ENCODE measurements around the gene SQSTM1. TPM values are rescaled to one million over a fixed set of nuclear protein-coding genes. Genes with fewer than 3 reads are reported as not detected.

Gene SQSTM1
- total and polyA plus RNA-seq, 4 donors: 127 to 330 (median 256) TPM

DNA sequence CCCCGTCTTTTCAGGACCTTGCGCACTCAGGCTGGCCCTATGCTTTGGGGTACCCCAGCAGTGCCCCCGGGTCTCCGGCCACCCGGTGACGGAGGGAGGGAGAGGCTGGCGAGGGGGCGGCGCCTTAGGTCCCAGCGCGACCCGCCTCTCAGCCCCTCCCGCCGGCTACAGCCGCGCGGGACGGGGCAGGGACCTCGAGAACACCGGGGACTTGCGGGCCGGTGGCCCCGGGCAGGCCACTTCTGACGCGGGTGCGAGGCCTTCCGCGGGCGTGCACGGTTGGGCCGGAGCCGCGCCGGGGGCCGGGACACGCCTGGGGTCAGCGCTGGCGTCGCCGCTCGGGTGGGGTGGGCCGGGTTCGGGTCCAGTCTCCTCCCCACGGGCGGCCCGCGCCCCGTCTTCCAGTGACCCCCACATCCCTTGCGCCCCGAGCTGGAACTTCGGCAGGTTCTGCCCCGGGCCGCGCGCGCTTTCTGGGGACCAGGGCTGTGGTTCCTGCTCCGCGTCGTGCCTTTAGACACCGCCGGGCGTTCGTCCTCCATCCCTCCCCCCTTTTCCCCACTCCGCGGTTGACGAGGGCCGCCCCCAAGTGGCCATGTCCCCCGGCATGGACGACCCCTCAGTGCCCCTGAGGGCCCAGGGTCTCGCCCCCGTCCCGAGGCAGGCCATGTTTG, 3.8 kb upstream of the SQSTM1 start:
- TF ChIP-seq HNF4A (conservative IDR thresholded peaks at IDR 0.05) (no peak), YY1 (IDR thresholded peaks at IDR 0.05) (no peak), EGR1 (IDR thresholded peaks at IDR 0.05; ENCODE audit: low read depth in 2 of 2) (no peak)
- Histone ChIP-seq H3K9ac (ENCODE audit: low read depth in 1 of 2, low read length in 2 of 2) (peak overlapping the region in 1 of 2 donors; percentile 14), H3K4me3 (ENCODE audit: low read depth in 1 of 3, low read length in 3 of 3) (peak overlapping the region in 1 of 3 donors; percentile 51), H3K27me3 (ENCODE audit: control insufficient read depth in 4 of 4, insufficient read depth in 4 of 4, low read length in 3 of 4) (no peaks in the 10 kb centered on the region), H3K9me3 (ENCODE audit: control insufficient read depth in 4 of 4, low read length in 3 of 4) (no peaks in the 10 kb centered on the region), H3K4me1 (ENCODE audit: control insufficient read depth in 4 of 4, insufficient read depth in 4 of 4, low read length in 3 of 4) (peaks cover 22 to 55% (median 34%) of the 10 kb centered on the region in 4 donors), H3K36me3 (ENCODE audit: control insufficient read depth in 4 of 4, insufficient read depth in 3 of 4, low read depth in 1 of 4, low read length in 3 of 4) (no peaks in the 10 kb centered on the region), H3K27ac (ENCODE audit: low read depth in 1 of 2, low read length in 2 of 2) (peak overlapping the region in 1 of 2 donors; percentile 23)
- WGBS: 2% methylated on average over 72 of the region's 72 CpGs
- DNase-seq (ENCODE audit: low spot score): no peak

DNA sequence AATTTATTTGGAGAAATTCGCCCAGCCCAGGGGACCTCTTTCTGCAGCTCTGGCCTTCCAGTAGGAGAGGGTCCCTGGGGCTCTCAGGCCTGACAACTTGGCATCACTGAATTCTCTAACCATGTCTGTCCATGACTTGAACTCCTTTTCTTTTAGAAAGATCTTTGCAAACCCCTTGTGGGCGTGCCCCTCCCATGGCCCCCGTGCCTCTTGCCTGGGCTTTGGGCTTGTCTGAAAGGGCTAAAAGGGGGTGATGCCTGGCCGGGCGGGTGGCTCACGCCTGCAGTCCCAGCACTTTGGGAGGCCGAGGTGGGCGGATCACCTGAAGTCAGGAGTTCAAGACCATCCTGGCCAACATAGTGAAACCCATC, 3.2 kb upstream of the SQSTM1 start:
- DNase-seq (ENCODE audit: low spot score): no peak
- Histone ChIP-seq H3K9ac (ENCODE audit: low read depth in 1 of 2, low read length in 2 of 2) (no peak overlapping the region), H3K4me3 (ENCODE audit: low read depth in 1 of 3, low read length in 3 of 3) (peak overlapping the region in 1 of 3 donors; percentile 51)

More for the DNA sequence above, 3.2 kb upstream of the SQSTM1 start:
- H3K27me3 ChIP-seq (ENCODE audit: control insufficient read depth in 4 of 4, insufficient read depth in 4 of 4, low read length in 3 of 4): no peaks in the 10 kb centered on the region
- H3K27ac ChIP-seq (ENCODE audit: low read depth in 1 of 2, low read length in 2 of 2): peak overlapping the region in 1 of 2 donors; percentile 23
- H3K36me3 ChIP-seq (ENCODE audit: control insufficient read depth in 4 of 4, insufficient read depth in 3 of 4, low read depth in 1 of 4, low read length in 3 of 4): no peaks in the 10 kb centered on the region
- TF ChIP-seq, protein P1, sequence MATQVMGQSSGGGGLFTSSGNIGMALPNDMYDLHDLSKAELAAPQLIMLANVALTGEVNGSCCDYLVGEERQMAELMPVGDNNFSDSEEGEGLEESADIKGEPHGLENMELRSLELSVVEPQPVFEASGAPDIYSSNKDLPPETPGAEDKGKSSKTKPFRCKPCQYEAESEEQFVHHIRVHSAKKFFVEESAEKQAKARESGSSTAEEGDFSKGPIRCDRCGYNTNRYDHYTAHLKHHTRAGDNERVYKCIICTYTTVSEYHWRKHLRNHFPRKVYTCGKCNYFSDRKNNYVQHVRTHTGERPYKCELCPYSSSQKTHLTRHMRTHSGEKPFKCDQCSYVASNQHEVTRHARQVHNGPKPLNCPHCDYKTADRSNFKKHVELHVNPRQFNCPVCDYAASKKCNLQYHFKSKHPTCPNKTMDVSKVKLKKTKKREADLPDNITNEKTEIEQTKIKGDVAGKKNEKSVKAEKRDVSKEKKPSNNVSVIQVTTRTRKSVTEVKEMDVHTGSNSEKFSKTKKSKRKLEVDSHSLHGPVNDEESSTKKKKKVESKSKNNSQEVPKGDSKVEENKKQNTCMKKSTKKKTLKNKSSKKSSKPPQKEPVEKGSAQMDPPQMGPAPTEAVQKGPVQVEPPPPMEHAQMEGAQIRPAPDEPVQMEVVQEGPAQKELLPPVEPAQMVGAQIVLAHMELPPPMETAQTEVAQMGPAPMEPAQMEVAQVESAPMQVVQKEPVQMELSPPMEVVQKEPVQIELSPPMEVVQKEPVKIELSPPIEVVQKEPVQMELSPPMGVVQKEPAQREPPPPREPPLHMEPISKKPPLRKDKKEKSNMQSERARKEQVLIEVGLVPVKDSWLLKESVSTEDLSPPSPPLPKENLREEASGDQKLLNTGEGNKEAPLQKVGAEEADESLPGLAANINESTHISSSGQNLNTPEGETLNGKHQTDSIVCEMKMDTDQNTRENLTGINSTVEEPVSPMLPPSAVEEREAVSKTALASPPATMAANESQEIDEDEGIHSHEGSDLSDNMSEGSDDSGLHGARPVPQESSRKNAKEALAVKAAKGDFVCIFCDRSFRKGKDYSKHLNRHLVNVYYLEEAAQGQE (IDR thresholded peaks at IDR 0.05): no peak
- no peak for TF ChIP-seq FOXA2 (IDR thresholded peaks at IDR 0.05)
- TF ChIP-seq JUND (IDR thresholded peaks at IDR 0.05): no peak
- no peak for TF ChIP-seq HNF4A (conservative IDR thresholded peaks at IDR 0.05)
- no peak for TF ChIP-seq HNF4G (IDR thresholded peaks at IDR 0.05)
- no peak for TF ChIP-seq FOXA1 (IDR thresholded peaks at IDR 0.05)
- TF ChIP-seq ZBTB33 (IDR thresholded peaks at IDR 0.05): no peak
- peaks cover 25 to 57% (median 35%) of the 10 kb centered on the region in 4 donors for H3K4me1 ChIP-seq (ENCODE audit: control insufficient read depth in 4 of 4, insufficient read depth in 4 of 4, low read length in 3 of 4)
- WGBS: 89% methylated on average over 8 of the region's 8 CpGs
- no peaks in the 10 kb centered on the region for H3K9me3 ChIP-seq (ENCODE audit: control insufficient read depth in 4 of 4, low read length in 3 of 4)

All from liver (tissue), 9 donors.